HG02885 (cell line): Measurements from ENCODE around the gene NEDD8.

ENCODE experiments used
- ATAC-seq: cut with Tn5 transposase; IDR thresholded peaks from one replicate; pipeline ENCODE4 v1.9.1; 2021; ENCODE audit warnings: mild to moderate bottlenecking; ENCODE audit not compliant: unreplicated experiment, poor library complexity

Gene NEDD8

GRCh38 chr14:24232121-24232644 is at the start of gene NEDD8:
TSS of gene NEDD8 (minus strand) at chr14:24232367. CDS start at chr14:24232267, 100 bp downstream.
- peak; percentile 81 for ATAC-seq

- ATAC-seq, result no peak
These were observed 49.5 kb upstream of the NEDD8 start for GRCh38 chr14:24281636-24282035.

- ATAC-seq, result no peak
These were observed 48.8 kb upstream of the NEDD8 start for GRCh38 chr14:24280797-24281460.

GRCh38 chr14:24279301-24280186 is 47.4 kb upstream of the NEDD8 start:
- ATAC-seq, result peak; percentile 70

- no peak for ATAC-seq
These were observed 46.3 kb upstream of the NEDD8 start for GRCh38 chr14:24278424-24278823.

GRCh38 chr14:24277606-24278321 is 45.6 kb upstream of the NEDD8 start:
- no peak for ATAC-seq

- ATAC-seq, result no peak
These were observed 44.9 kb upstream of the NEDD8 start for GRCh38 chr14:24277071-24277470.

- peak; percentile 52 for ATAC-seq
These were observed 42.0 kb upstream of the NEDD8 start for GRCh38 chr14:24274101-24274543.

- ATAC-seq, result no peak
These were observed 41.3 kb upstream of the NEDD8 start for GRCh38 chr14:24273422-24273998.

GRCh38 chr14:24272467-24272866 is 40.3 kb upstream of the NEDD8 start:
- ATAC-seq, result no peak

GRCh38 chr14:24271834-24272263 is 39.7 kb upstream of the NEDD8 start:
- ATAC-seq, result no peak

GRCh38 chr14:24271134-24271833 is 39.1 kb upstream of the NEDD8 start, which contains the start of gene RABGGTA:
TSS of gene RABGGTA (minus strand) at chr14:24271597. CDS start at chr14:24271115, 482 bp downstream.
- peak; percentile 90 for ATAC-seq

- no peak for ATAC-seq
These were observed 38.5 kb upstream of the NEDD8 start for GRCh38 chr14:24270537-24271133.

GRCh38 chr14:24269910-24270536 is 37.9 kb upstream of the NEDD8 start:
- no peak for ATAC-seq

- no peak for ATAC-seq
These were observed 37.2 kb upstream of the NEDD8 start for GRCh38 chr14:24269368-24269767.

- ATAC-seq, result no peak
These were observed 36.1 kb upstream of the NEDD8 start for GRCh38 chr14:24268225-24268624.

- no peak for ATAC-seq
These were observed 35.3 kb upstream of the NEDD8 start for GRCh38 chr14:24267516-24267915.

- ATAC-seq, result no peak
These were observed 34.4 kb upstream of the NEDD8 start for GRCh38 chr14:24266344-24267244.
